ENCODE measurements around the gene INSIG1.

The INSIG1 gene

GRCh38 chr7:155262031-155262430 lies 35.6 kb upstream of the INSIG1 start:
- Mint-ChIP-seq H3K4me1 (peaks cover 20% of the 10 kb centered on the region), H3K9me3 (no peaks in the 10 kb centered on the region), H3K36me3 (ENCODE audit: low read depth) (no peaks in the 10 kb centered on the region), H3K27me3 (ENCODE audit: low read depth) (no peaks in the 10 kb centered on the region), H3K27ac (no peak overlapping the region), H3K4me3 (no peak overlapping the region)
- TF ChIP-seq, protein P1, sequence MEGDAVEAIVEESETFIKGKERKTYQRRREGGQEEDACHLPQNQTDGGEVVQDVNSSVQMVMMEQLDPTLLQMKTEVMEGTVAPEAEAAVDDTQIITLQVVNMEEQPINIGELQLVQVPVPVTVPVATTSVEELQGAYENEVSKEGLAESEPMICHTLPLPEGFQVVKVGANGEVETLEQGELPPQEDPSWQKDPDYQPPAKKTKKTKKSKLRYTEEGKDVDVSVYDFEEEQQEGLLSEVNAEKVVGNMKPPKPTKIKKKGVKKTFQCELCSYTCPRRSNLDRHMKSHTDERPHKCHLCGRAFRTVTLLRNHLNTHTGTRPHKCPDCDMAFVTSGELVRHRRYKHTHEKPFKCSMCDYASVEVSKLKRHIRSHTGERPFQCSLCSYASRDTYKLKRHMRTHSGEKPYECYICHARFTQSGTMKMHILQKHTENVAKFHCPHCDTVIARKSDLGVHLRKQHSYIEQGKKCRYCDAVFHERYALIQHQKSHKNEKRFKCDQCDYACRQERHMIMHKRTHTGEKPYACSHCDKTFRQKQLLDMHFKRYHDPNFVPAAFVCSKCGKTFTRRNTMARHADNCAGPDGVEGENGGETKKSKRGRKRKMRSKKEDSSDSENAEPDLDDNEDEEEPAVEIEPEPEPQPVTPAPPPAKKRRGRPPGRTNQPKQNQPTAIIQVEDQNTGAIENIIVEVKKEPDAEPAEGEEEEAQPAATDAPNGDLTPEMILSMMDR (IDR thresholded peaks at IDR 0.05; ENCODE audit: unreplicated experiment in 3 of 3) = no peak

GRCh38 chr7:155263051-155263450 lies 34.6 kb upstream of the INSIG1 start:
- Mint-ChIP-seq H3K9me3 (no peaks in the 10 kb centered on the region), H3K4me3 (no peak overlapping the region), H3K27me3 (ENCODE audit: low read depth) (no peaks in the 10 kb centered on the region), H3K36me3 (ENCODE audit: low read depth) (no peaks in the 10 kb centered on the region), H3K27ac (no peak overlapping the region), H3K4me1 (peaks cover 10% of the 10 kb centered on the region)
- TF ChIP-seq, protein P1 (IDR thresholded peaks at IDR 0.05; ENCODE audit: unreplicated experiment in 3 of 3) = no peak

GRCh38 chr7:155263581-155264143 lies 34.0 kb upstream of the INSIG1 start:
- no peak overlapping the region for H3K4me3 Mint-ChIP-seq
- TF ChIP-seq, protein P1 (IDR thresholded peaks at IDR 0.05; ENCODE audit: unreplicated experiment in 3 of 3) = no peak
- no peaks in the 10 kb centered on the region for H3K9me3 Mint-ChIP-seq
- H3K27me3 Mint-ChIP-seq (ENCODE audit: low read depth) = no peaks in the 10 kb centered on the region
- no peaks in the 10 kb centered on the region for H3K36me3 Mint-ChIP-seq (ENCODE audit: low read depth)
- H3K27ac Mint-ChIP-seq = no peak overlapping the region
- H3K4me1 Mint-ChIP-seq = peaks cover 7% of the 10 kb centered on the region

DNA sequence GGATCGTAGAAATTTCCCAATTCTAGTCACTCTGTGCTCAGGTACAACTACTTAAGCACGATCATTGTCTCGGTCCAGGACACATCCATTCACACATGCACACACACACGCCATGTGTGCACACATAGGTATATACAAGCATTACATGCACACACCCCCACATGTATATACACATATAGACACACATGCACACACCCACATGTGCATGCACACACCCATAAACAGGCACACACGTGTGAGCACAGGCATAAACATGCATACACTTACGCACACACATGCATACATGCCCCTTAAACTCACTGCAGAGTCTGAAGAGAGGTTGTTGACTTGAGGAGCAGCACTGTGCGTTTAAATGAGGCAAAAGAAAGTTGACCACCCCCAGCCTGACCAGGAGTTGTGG lies 32.5 kb upstream of the INSIG1 start:
- Mint-ChIP-seq H3K36me3 (ENCODE audit: low read depth) (no peaks in the 10 kb centered on the region), H3K4me1 (no peaks in the 10 kb centered on the region), H3K9me3 (no peaks in the 10 kb centered on the region), H3K27ac (no peak overlapping the region), H3K27me3 (ENCODE audit: low read depth) (no peaks in the 10 kb centered on the region), H3K4me3 (no peak overlapping the region)
- TF ChIP-seq, protein P1 (IDR thresholded peaks at IDR 0.05; ENCODE audit: unreplicated experiment in 3 of 3) = no peak

DNA sequence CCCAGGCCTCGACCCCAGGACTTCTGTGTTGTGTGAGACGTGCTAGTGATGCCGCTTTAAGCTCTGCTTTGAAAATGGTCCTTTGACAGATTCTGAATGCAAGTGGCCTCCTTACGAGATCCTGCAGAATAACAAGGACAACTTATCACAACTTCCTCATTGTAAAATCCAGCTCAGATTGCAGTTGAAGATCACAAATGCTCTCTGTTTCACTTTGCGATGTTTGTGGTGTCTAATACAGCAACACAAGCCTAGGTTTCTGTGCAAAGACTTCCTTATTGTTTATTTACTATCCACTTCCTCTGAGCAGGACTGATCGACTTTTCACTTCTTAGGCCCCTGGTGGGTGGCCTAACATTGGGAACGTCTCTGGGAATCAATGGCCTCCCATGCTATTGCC lies 31.7 kb upstream of the INSIG1 start:
- Mint-ChIP-seq H3K36me3 (ENCODE audit: low read depth) (no peaks in the 10 kb centered on the region), H3K27me3 (ENCODE audit: low read depth) (no peaks in the 10 kb centered on the region), H3K4me3 (no peak overlapping the region), H3K27ac (no peak overlapping the region), H3K9me3 (no peaks in the 10 kb centered on the region), H3K4me1 (no peaks in the 10 kb centered on the region)
- TF ChIP-seq, protein P1 (IDR thresholded peaks at IDR 0.05; ENCODE audit: unreplicated experiment in 3 of 3) = no peak

DNA sequence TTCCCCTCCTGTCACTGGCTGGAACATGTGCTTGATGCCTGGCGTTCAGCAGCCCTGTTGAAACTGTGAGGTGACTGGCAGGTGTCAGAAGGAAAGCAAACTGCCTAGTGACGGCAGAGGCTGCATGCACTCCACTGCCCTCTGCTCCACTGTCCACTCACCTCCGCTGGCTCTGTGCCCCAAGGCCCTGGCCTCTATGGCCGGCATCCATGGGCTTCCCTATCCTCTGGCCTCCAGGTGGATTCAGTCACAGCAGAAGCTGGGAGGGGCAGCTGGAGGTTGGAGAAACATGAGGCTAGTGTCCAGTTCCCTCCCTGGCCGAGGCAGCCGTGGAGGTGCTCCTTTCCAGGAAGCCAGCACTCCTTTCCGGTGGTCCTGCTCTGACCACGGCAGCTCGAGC lies 31.2 kb upstream of the INSIG1 start:
- H3K9me3 Mint-ChIP-seq = no peaks in the 10 kb centered on the region
- no peaks in the 10 kb centered on the region for H3K27me3 Mint-ChIP-seq (ENCODE audit: low read depth)
- H3K36me3 Mint-ChIP-seq (ENCODE audit: low read depth) = no peaks in the 10 kb centered on the region
- H3K27ac Mint-ChIP-seq = no peak overlapping the region
- H3K4me3 Mint-ChIP-seq = no peak overlapping the region
- H3K4me1 Mint-ChIP-seq = no peaks in the 10 kb centered on the region
- TF ChIP-seq, protein P1 (IDR thresholded peaks at IDR 0.05; ENCODE audit: unreplicated experiment in 3 of 3) = no peak
